Mesenchymal stem cell (in vitro differentiated cells and primary cell): Measurements from ENCODE around the gene WDR62.

ENCODE experiments used
- DNase-seq: peaks from one replicate; pipeline ENCODE4 v3.0.0-alpha.2; 2013
- H2AFZ ChIP-seq: one replicate; pipeline ENCODE4 v1.6.1; 2013; ENCODE audit warnings: low read depth, mild to moderate bottlenecking, control low read depth, inconsistent platforms, low read length, moderate library complexity
- H2AK5ac ChIP-seq: 2 replicates; pipeline ENCODE4 v1.6.1; 2013; ENCODE audit warnings: low read length, moderate library complexity, mild to moderate bottlenecking, inconsistent platforms; ENCODE audit not compliant: severe bottlenecking
- H2BK120ac ChIP-seq: one replicate; pipeline ENCODE4 v1.6.1; 2013; ENCODE audit warnings: low read depth, mild to moderate bottlenecking, inconsistent platforms, low read length, moderate library complexity
- H2BK12ac ChIP-seq, 2 experiments: one replicate each; pipeline ENCODE4 v1.6.1; 2013; ENCODE audit warnings: inconsistent platforms in 2 of 2, low read length in 2 of 2, mild to moderate bottlenecking in 2 of 2, moderate library complexity in 2 of 2, control low read depth in 1 of 2
- H2BK15ac ChIP-seq: one replicate; pipeline ENCODE4 v1.6.1; 2013; ENCODE audit warnings: mild to moderate bottlenecking, low read depth, inconsistent platforms; ENCODE audit not compliant: poor library complexity, severe bottlenecking
- H2BK5ac ChIP-seq: 2 replicates; pipeline ENCODE4 v1.6.1; 2013; ENCODE audit warnings: low read depth, mild to moderate bottlenecking, low read length, control low read depth, inconsistent platforms; ENCODE audit not compliant: poor library complexity, severe bottlenecking
- H3K14ac ChIP-seq, 2 experiments: one replicate each; pipeline ENCODE4 v1.6.1; 2013; ENCODE audit warnings: inconsistent platforms in 2 of 2, low read length in 2 of 2, control low read depth in 1 of 2, mild to moderate bottlenecking in 1 of 2, moderate library complexity in 1 of 2
- H3K18ac ChIP-seq, 2 experiments: one replicate each; pipeline ENCODE4 v1.6.1; 2013; ENCODE audit warnings: inconsistent platforms in 2 of 2, low read length in 2 of 2, control low read depth in 1 of 2, low read depth in 1 of 2, mild to moderate bottlenecking in 1 of 2
- H3K23ac ChIP-seq, 2 experiments: one replicate each; pipeline ENCODE4 v1.6.1; 2013; ENCODE audit warnings: inconsistent platforms in 2 of 2, low read length in 2 of 2, mild to moderate bottlenecking in 2 of 2, moderate library complexity in 2 of 2, control low read depth in 1 of 2
- H3K27ac ChIP-seq: 2 replicates; pipeline ENCODE4 v1.5.1; 2013; ENCODE audit warnings: mild to moderate bottlenecking, moderate library complexity, low read length, control low read depth, inconsistent platforms; ENCODE audit not compliant: poor library complexity, severe bottlenecking
- H3K27me3 ChIP-seq, 2 experiments: 2 replicates each; pipeline versions ENCODE4 v1.6.1 to v1.7.0; 2013; ENCODE audit warnings: low read length in 2 of 2, mild to moderate bottlenecking in 2 of 2, moderate library complexity in 2 of 2, control low read depth in 1 of 2, inconsistent platforms in 1 of 2; ENCODE audit not compliant: control insufficient read depth in 1 of 2, insufficient read depth in 1 of 2
- H3K36me3 ChIP-seq, 2 experiments: 2 replicates each; pipeline versions ENCODE4 v1.6.1 to v1.7.0; 2013; ENCODE audit warnings: low read length in 2 of 2, control low read depth in 1 of 2, inconsistent platforms in 1 of 2, low read depth in 1 of 2, mild to moderate bottlenecking in 1 of 2; ENCODE audit not compliant: insufficient read depth in 2 of 2, control insufficient read depth in 1 of 2
- H3K4ac ChIP-seq, 2 experiments: one replicate each; pipeline ENCODE4 v1.6.1; 2013; ENCODE audit warnings: inconsistent platforms in 2 of 2, low read length in 2 of 2, mild to moderate bottlenecking in 2 of 2, moderate library complexity in 2 of 2, control low read depth in 1 of 2, low read depth in 1 of 2
- H3K4me1 ChIP-seq: 2 replicates; pipeline ENCODE4 v1.6.1; 2013; ENCODE audit warnings: low read depth, low read length, control low read depth; ENCODE audit not compliant: control insufficient read depth, insufficient read depth
- H3K4me2 ChIP-seq: 2 replicates; pipeline ENCODE4 v1.6.1; 2013; ENCODE audit warnings: low read length, mild to moderate bottlenecking, inconsistent platforms; ENCODE audit not compliant: poor library complexity, severe bottlenecking
- H3K4me3 ChIP-seq, 2 experiments: 2 replicates each; pipeline versions ENCODE4 v1.5.1 to v1.7.0; 2013; ENCODE audit warnings: low read length in 2 of 2, mild to moderate bottlenecking in 2 of 2, control low read depth in 1 of 2, low read depth in 1 of 2; ENCODE audit not compliant: insufficient read depth in 1 of 2
- H3K79me1 ChIP-seq: replicated peaks from 2 replicates; pipeline ENCODE4 v1.6.1; 2013; ENCODE audit warnings: mild to moderate bottlenecking, control low read depth, low read length, inconsistent platforms; ENCODE audit not compliant: poor library complexity, severe bottlenecking
- H3K9ac ChIP-seq: 2 replicates; pipeline ENCODE4 v1.7.0; 2013; ENCODE audit warnings: mild to moderate bottlenecking, low read length, moderate library complexity
- H3K9me3 ChIP-seq: 2 replicates; pipeline ENCODE4 v1.7.0; 2013; ENCODE audit warnings: mild to moderate bottlenecking, low read length; ENCODE audit not compliant: control insufficient read depth
- H4K8ac ChIP-seq: one replicate; pipeline ENCODE4 v1.6.1; 2013; ENCODE audit warnings: inconsistent platforms, mild to moderate bottlenecking, low read length, moderate library complexity
- H4K91ac ChIP-seq: one replicate; pipeline ENCODE4 v1.6.1; 2013; ENCODE audit warnings: mild to moderate bottlenecking, low read length, inconsistent platforms
- WGBS: methylation state at CpG from one replicate; pipeline ENCODE4 v1.1.7; 2013; ENCODE audit warnings: mixed read lengths; 5-methylcytosine and 5-hydroxymethylcytosine counted together

WDR62 gene

DNA sequence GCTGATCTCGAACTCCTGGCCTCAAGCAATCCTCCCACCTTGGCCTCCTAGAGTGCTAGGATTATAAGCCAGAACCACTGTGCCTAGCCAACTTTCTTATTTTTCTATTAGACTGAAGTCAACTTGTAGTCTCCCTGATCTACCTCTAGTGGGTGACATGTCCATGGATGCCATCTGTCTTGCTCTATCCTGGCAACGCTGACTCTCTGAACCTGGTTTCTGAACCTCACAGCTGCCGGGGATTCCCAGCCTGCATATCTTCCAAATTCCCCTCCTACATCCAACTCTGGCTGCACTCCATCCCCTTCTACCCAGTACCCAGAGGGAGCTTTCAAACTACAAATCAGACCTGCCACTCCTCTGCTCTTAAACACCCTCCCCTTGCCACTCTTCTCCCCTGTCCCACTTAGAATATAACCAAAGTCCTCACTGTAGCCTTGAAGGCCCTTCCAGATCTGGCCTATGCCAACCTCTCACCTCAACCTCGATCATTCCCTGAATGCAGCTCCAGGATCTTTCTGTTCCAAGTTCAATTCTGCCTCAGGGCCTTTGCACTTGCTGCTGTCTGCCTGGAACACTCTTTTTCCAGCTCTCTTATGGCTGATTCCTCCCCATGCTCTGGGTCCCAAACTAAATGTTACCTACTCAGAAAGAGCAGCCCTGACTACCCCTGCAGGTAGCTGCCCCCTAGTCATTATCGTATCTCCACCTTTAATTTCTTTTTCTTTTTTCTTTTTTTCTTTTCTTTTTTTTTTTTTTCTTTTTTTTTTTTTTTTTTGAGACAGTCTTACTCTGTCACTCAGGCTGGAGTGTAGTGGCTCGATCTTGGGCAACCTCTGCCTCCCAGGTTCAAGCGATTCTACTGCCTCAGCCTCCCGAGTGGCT is 24.2 kb upstream of the WDR62 start:
- H3K4me2 ChIP-seq, result no peak overlapping the region
- peaks cover 7% of the 10 kb centered on the region for H3K4me1 ChIP-seq
- H3K23ac ChIP-seq, result no peak overlapping the region
- peaks cover 20% of the 10 kb centered on the region for H3K79me1 ChIP-seq
- no peak overlapping the region for H2BK12ac ChIP-seq
- no peaks in the 10 kb centered on the region for H3K9me3 ChIP-seq
- H3K36me3 ChIP-seq, result peaks cover 36 to 41% of the 10 kb centered on the region in 2 experiments
- H4K91ac ChIP-seq, result no peak overlapping the region
- 96% methylated on average over 4 of the region's 8 CpGs for WGBS
- no peak overlapping the region for H2BK5ac ChIP-seq
- H3K4ac ChIP-seq, result no peak overlapping the region
- no peak overlapping the region for H2AK5ac ChIP-seq
- H3K18ac ChIP-seq, result no peak overlapping the region
- H3K14ac ChIP-seq, result no peak overlapping the region
- H3K27ac ChIP-seq, result no peak overlapping the region
- no peak overlapping the region for H2BK15ac ChIP-seq
- no peak overlapping the region for H3K9ac ChIP-seq
- no peak overlapping the region for H4K8ac ChIP-seq
- DNase-seq, result no peak
- H3K4me3 ChIP-seq, result no peak overlapping the region
- no peak overlapping the region for H2BK120ac ChIP-seq
- no peak overlapping the region for H2AFZ ChIP-seq
- H3K27me3 ChIP-seq, result no peaks in the 10 kb centered on the region

GRCh38 chr19:36031308-36031707 is 23.4 kb upstream of the WDR62 start:
- H2BK120ac ChIP-seq, result no peak overlapping the region
- H3K23ac ChIP-seq, result no peak overlapping the region
- H2BK5ac ChIP-seq, result no peak overlapping the region
- no peak overlapping the region for H3K14ac ChIP-seq
- WGBS, result 91% methylated on average over 6 of the region's 6 CpGs
- no peak overlapping the region for H3K18ac ChIP-seq
- no peak overlapping the region for H2BK15ac ChIP-seq
- H2AK5ac ChIP-seq, result no peak overlapping the region
- peak overlapping the region; percentile 89 for H3K9ac ChIP-seq
- peak overlapping the region; percentile 54 for H3K4me2 ChIP-seq
- H3K4me1 ChIP-seq, result peaks cover 7% of the 10 kb centered on the region
- H3K36me3 ChIP-seq, result peaks cover 29 to 34% of the 10 kb centered on the region in 2 experiments
- no peak overlapping the region for H2AFZ ChIP-seq
- DNase-seq, result no peak
- no peak overlapping the region for H2BK12ac ChIP-seq
- H3K9me3 ChIP-seq, result no peaks in the 10 kb centered on the region
- no peak overlapping the region for H4K91ac ChIP-seq
- H3K27me3 ChIP-seq, result no peaks in the 10 kb centered on the region
- peak overlapping the region in 1 of 2 experiments; percentile 87 for H3K4me3 ChIP-seq
- H4K8ac ChIP-seq, result no peak overlapping the region
- H3K4ac ChIP-seq, result no peak overlapping the region
- H3K27ac ChIP-seq, result no peak overlapping the region
- H3K79me1 ChIP-seq, result peaks cover 18% of the 10 kb centered on the region

DNA sequence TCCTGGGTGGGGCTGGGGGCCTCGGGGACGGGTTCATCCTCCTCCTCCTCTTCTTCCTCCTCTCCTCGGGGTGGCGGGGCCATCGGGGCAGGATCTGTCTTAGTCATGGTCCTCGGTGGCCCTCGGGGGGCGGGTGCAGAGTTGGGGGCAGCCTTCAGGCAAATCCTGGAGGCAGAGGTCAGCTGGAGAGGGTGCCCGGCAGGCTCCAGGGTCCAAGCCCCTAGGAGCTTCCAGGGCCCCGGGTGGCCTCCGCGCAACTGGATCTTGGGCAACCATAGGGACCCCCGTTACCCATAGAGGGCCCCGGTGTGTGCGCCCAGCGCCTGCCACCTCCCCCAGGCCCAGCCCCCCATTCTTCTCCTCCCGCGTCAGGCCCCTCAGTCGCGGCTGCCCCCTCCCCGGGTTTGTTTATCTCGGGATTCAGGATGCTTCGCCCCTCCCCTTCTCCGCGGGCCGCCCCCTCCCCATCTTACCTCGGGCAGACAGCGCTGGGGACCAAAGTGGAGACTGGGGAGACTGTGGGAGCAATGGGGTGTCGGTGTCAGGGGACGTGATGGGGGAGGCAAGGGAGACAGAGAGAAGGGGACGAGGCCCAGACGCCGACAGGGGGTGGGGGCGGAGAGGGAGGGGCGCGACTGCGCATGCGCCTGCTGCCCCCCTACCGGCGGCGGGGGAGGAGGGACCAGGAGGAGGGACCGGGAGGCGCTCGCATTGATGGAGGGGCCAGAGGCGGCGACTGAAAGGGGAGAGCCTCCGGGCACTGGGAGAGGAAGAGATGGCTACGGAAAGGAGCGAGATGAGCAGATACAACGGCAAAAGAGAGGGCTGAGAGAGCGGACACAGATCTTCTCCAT is 22.2 kb upstream of the WDR62 start, which contains the start of gene CLIP3:
Gene CLIP3 (minus strand): TSS at position 623 of the 854 bp plus-strand sequence. CDS start 516 bp downstream, at position 107.
- 7% methylated on average over 31 of the region's 51 CpGs for WGBS
- Histone ChIP-seq H2AFZ (peak within 1 kb of the TSS; percentile 99), H3K4me2 (peak within 1 kb of the TSS; percentile 95), H2BK15ac (peak within 1 kb of the TSS; percentile 60), H3K27me3 (no peaks in the 10 kb centered on the region), H3K9me3 (no peaks in the 10 kb centered on the region), H3K27ac (no peak within 1 kb of the TSS), H2BK12ac (peak within 1 kb of the TSS in 1 of 2 experiments; percentile 43), H3K4me1 (peaks cover 7% of the 10 kb centered on the region), H3K9ac (peak within 1 kb of the TSS; percentile 89), H4K8ac (peak within 1 kb of the TSS; percentile 93), H2BK120ac (peak within 1 kb of the TSS; percentile 46), H2AK5ac (no peak within 1 kb of the TSS), H3K18ac (peak within 1 kb of the TSS; percentile 23 to 95), H3K4ac (peak within 1 kb of the TSS; percentile 81 to 94), H2BK5ac (no peak within 1 kb of the TSS), H3K36me3 (peaks cover 21 to 22% of the 10 kb centered on the region in 2 experiments), H3K23ac (no peak within 1 kb of the TSS), H3K14ac (peak within 1 kb of the TSS in 1 of 2 experiments; percentile 94), H3K79me1 (peaks cover 17% of the 10 kb centered on the region), H4K91ac (peak within 1 kb of the TSS; percentile 84), H3K4me3 (peak within 1 kb of the TSS; percentile 86 to 87)
- DNase-seq, result peak; percentile 73

DNA sequence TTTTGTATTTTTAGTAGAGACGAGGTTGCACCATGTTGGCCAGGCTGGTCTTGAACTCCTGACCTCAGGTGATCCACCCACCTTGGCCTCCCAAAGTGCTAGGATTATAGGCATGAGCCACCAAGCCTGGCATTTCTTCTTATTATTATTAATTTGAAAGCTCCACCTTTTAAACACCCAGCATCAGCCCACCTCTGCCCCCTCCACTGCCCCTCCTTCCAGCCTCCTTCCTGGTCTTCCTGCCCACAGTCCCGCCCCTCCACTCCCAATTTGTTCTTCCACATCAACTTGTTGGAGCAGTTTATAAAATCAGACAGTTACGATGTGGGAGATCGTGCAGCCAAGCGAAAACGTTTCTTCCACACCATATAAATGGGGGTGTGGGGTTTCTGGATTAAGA is 14.2 kb upstream of the WDR62 start:
- no peak overlapping the region for H2BK120ac ChIP-seq
- H3K9ac ChIP-seq, result no peak overlapping the region
- H3K79me1 ChIP-seq, result peaks cover 3% of the 10 kb centered on the region
- no peak overlapping the region for H3K14ac ChIP-seq
- no peak overlapping the region for H2BK15ac ChIP-seq
- 92% methylated on average over 2 of the region's 6 CpGs for WGBS
- no peak overlapping the region for H3K23ac ChIP-seq
- no peaks in the 10 kb centered on the region for H3K9me3 ChIP-seq
- H4K8ac ChIP-seq, result no peak overlapping the region
- H2BK12ac ChIP-seq, result no peak overlapping the region
- no peaks in the 10 kb centered on the region for H3K27me3 ChIP-seq
- peaks cover 6% of the 10 kb centered on the region for H3K4me1 ChIP-seq
- H3K4ac ChIP-seq, result no peak overlapping the region
- DNase-seq, result no peak
- no peak overlapping the region for H2AFZ ChIP-seq
- H2AK5ac ChIP-seq, result no peak overlapping the region
- H3K4me2 ChIP-seq, result no peak overlapping the region
- H3K27ac ChIP-seq, result no peak overlapping the region
- no peak overlapping the region for H2BK5ac ChIP-seq
- H3K36me3 ChIP-seq, result peaks cover 8 to 11% of the 10 kb centered on the region in 2 experiments
- no peak overlapping the region for H3K4me3 ChIP-seq
- H3K18ac ChIP-seq, result no peak overlapping the region
- no peak overlapping the region for H4K91ac ChIP-seq
